SJSA1 (cell line): ENCODE data around the gene MICU2. TPM values are rescaled to one million over a fixed set of nuclear protein-coding genes. Genes with fewer than 3 reads are reported as not detected.
"Not testable (repeated sequence)": the region's sequence is repeated elsewhere in the genome, so short reads cannot be mapped to it uniquely, and the experiment has no call there.

ENCODE experiments used
- DNase-seq, 2 experiments: peaks; one replicate each; pipeline ENCODE4 v3.0.0-alpha.2; 2015 to 2020; ENCODE audit warnings: low spot score in 2 of 2, low read depth in 1 of 2
- H3K27ac ChIP-seq: fragments of 250-450 bp; sonication (Bioruptor Pico); 2 replicates; pipeline ENCODE4 v1.5.1; 2020; ENCODE audit warnings: mild to moderate bottlenecking, moderate library complexity
- H3K27me3 ChIP-seq: fragments of 250-450 bp; sonication (Bioruptor Pico); replicated peaks from 2 replicates; pipeline ENCODE4 v1.5.1; 2020; ENCODE audit warnings: mild to moderate bottlenecking, moderate library complexity
- H3K36me3 ChIP-seq: fragments of 250-450 bp; sonication (Bioruptor Pico); 2 replicates; pipeline ENCODE4 v1.5.1; 2020; ENCODE audit warnings: mild to moderate bottlenecking
- H3K4me1 ChIP-seq: fragments of 250-450 bp; sonication (Bioruptor Pico); replicated peaks from 2 replicates; pipeline ENCODE4 v1.6.1; 2021; ENCODE audit warnings: mild to moderate bottlenecking
- H3K4me3 ChIP-seq: fragments of 250-450 bp; sonication (Bioruptor Pico); 2 replicates; pipeline ENCODE4 v1.5.1; 2020; ENCODE audit warnings: mild to moderate bottlenecking
- H3K9me3 ChIP-seq: fragments of 250-450 bp; sonication (Bioruptor Pico); replicated peaks from 2 replicates; pipeline ENCODE4 v1.5.1; 2020; ENCODE audit warnings: mild to moderate bottlenecking
- total RNA-seq: library from RNA; depleted of rRNA; stranded (reverse); fragments of >200 nt; shearing (Covaris generic); gene quantifications from 2 replicates; pipeline ENCODE4 v1.2.3, GENCODE V29; 2014

Gene MICU2
- total RNA-seq, 1 experiment from 2014 or later = 69.7 TPM

GRCh38 chr13:21613791-21614190 is 9.8 kb upstream of the MICU2 start:
- no peak for DNase-seq
- Histone ChIP-seq H3K27ac (no peak overlapping the region), H3K9me3 (no peaks in the 10 kb centered on the region), H3K36me3 (no peaks in the 10 kb centered on the region), H3K4me3 (no peak overlapping the region), H3K4me1 (peaks cover 6% of the 10 kb centered on the region), H3K27me3 (no peaks in the 10 kb centered on the region)

DNA sequence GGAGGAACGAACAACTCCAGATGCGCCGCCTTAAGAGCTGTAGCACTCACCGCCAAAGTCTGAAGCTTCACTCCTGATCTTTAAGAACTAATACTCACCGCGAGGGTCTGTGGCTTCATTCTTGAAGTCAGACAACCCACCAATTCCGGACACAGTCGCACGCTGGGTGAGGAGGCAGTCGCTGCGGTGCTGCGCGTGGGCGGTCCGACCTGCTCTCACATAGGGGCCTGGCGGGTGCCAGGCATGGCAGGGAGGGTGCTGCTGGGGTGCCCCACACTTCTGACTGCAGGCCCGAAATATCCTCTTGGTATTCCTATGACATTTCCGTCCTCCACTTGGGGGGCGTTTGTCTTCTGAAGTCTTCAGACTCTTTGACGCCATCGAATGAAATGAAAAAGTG is 7.4 kb upstream of the MICU2 start:
- H3K4me1 ChIP-seq = no peaks in the 10 kb centered on the region; the same call in 1 of the 2 replicates
- DNase-seq = no peak
- no peak overlapping the region for H3K4me3 ChIP-seq
- no peaks in the 10 kb centered on the region for H3K36me3 ChIP-seq
- H3K9me3 ChIP-seq = no peaks in the 10 kb centered on the region
- no peak overlapping the region for H3K27ac ChIP-seq
- no peaks in the 10 kb centered on the region for H3K27me3 ChIP-seq

DNA sequence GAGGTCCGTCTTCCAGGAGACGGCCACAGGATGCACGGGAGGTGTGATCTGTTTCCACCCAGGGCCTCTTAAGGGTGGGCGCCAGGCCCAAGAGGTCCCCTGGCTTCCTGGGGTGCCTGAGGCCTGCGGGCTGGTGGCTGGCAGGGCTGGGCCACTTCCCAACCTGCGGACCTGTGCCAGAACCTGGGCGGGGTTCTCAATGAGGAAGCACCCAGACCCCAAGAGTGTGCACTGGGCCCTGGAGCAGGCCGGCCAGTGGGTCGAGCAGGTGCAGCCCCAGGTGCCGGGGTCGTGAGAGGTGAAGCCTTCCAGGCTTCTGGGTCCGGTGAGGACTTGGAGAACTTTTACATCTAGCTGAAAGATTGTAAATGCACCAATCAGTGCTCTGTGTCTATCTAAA is 6.7 kb upstream of the MICU2 start:
- DNase-seq = no peak
- no peaks in the 10 kb centered on the region for H3K36me3 ChIP-seq
- no peak overlapping the region for H3K4me3 ChIP-seq
- H3K4me1 ChIP-seq = no peaks in the 10 kb centered on the region
- H3K27ac ChIP-seq = no peak overlapping the region
- H3K27me3 ChIP-seq = no peaks in the 10 kb centered on the region
- no peaks in the 10 kb centered on the region for H3K9me3 ChIP-seq

DNA sequence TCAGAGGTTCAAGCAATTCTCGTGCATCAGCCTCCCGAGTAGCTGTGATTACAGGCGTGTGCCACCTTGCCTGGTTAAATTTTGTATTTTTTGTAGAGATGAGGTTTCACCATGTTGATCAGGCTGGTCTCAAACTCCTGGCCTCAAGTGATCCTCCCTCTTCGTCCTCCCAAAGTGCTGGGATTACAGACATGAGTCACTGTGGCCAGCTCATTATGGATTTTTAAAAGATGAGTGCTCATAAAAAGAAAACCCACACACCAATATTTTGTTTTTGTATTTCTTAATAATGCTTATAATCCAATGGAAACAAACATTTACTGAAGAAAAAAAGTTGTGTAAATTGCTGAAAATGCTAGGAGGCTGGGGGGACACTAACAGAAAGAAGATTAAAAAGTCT is 5.0 kb upstream of the MICU2 start:
- H3K4me3 ChIP-seq = no peak overlapping the region
- H3K4me1 ChIP-seq = peaks cover 7% of the 10 kb centered on the region; the same call in 1 of the 2 replicates
- no peaks in the 10 kb centered on the region for H3K27me3 ChIP-seq
- H3K9me3 ChIP-seq = no peaks in the 10 kb centered on the region
- no peaks in the 10 kb centered on the region; the same call in 1 of the 2 replicates for H3K36me3 ChIP-seq
- no peak for DNase-seq
- no peak overlapping the region for H3K27ac ChIP-seq

DNA sequence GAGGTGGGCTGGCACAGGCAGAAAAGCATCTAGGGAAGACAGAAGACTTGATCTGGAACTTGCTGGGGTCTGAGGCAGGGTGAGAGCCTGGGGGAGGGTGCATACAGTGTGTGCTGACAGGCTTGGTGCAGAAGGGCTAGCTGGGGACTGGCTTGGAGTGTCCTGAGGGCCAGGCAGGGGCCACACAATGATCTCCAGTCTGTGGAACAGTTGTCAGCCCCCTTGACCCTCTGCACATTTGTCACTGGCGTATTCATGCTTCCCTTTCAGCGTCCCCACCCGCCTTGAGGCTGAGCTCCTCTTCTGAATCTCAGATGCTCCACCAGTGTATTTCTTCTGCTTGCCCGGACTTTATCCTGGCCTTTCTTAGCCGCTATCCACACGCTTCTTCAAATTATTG is 2.8 kb upstream of the MICU2 start:
- no peak for DNase-seq
- H3K27me3 ChIP-seq = no peaks in the 10 kb centered on the region
- H3K27ac ChIP-seq = no peak overlapping the region
- no peaks in the 10 kb centered on the region for H3K9me3 ChIP-seq
- peaks cover 3% of the 10 kb centered on the region; the same call in 1 of the 2 replicates for H3K36me3 ChIP-seq
- H3K4me1 ChIP-seq = peaks cover 7% of the 10 kb centered on the region; the same call in 1 of the 2 replicates
- no peak overlapping the region for H3K4me3 ChIP-seq

DNA sequence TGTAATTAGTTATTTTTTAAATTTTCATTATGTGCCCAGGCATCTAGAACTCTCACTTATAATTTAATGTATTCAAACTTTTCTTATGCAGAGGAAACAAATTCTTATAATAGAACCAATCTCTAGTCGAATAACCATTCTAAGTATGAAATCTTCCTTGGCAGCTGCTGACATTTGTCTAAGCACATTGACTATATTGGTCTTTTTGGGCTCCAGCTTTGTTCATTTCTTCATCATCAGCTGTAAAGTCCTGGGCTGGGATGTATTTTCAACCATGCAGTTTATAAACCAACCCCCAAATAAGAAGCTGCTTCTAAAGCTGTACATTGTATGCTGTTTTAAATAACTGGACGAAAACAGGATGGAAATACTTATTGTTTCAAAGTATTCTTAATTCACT is 2.3 kb upstream of the MICU2 start:
- no peak overlapping the region for H3K4me3 ChIP-seq
- no peaks in the 10 kb centered on the region for H3K27me3 ChIP-seq
- DNase-seq = no peak
- peaks cover 3% of the 10 kb centered on the region; the same call in 1 of the 2 replicates for H3K36me3 ChIP-seq
- peaks cover 7% of the 10 kb centered on the region; the same call in 1 of the 2 replicates for H3K4me1 ChIP-seq
- H3K9me3 ChIP-seq = no peaks in the 10 kb centered on the region
- H3K27ac ChIP-seq = no peak overlapping the region

- Histone ChIP-seq H3K4me3 (no peak overlapping the region), H3K27ac (no peak overlapping the region), H3K36me3 (0 out of 2 replicates have a peak, but pooled peaks cover 2% of the 10 kb centered on the region), H3K27me3 (no peaks in the 10 kb centered on the region), H3K9me3 (no peaks in the 10 kb centered on the region), H3K4me1 (no peaks in the 10 kb centered on the region)
- no peak for DNase-seq
These were observed 7.2 kb downstream of the MICU2 start for GRCh38 chr13:21596722-21597121.

DNA sequence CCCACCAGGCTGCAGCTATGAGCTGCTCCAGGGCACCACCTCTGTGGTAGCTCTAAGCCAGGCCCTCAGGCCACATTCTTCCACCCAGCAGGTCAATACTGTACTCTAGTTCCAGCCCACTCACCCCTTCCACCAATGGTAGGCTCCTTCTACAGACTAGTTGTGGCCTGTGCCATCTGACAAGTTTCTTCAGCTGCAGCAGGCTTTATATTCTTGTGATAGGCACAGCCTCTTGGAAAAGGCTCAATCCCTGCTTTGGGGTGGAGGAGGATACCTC is 8.5 kb downstream of the MICU2 start:
- no peak overlapping the region for H3K4me3 ChIP-seq
- H3K36me3 ChIP-seq = no peaks in the 10 kb centered on the region
- H3K27ac ChIP-seq = no peak overlapping the region
- no peaks in the 10 kb centered on the region for H3K9me3 ChIP-seq
- H3K4me1 ChIP-seq = no peaks in the 10 kb centered on the region
- no peak for DNase-seq
- no peaks in the 10 kb centered on the region for H3K27me3 ChIP-seq

GRCh38 chr13:21594715-21595545 is 9.0 kb downstream of the MICU2 start:
- Histone ChIP-seq H3K9me3 (no peaks in the 10 kb centered on the region), H3K27me3 (no peaks in the 10 kb centered on the region), H3K36me3 (no peaks in the 10 kb centered on the region), H3K4me3 (no peak overlapping the region), H3K27ac (no peak overlapping the region), H3K4me1 (no peaks in the 10 kb centered on the region)
- DNase-seq = no peak

DNA sequence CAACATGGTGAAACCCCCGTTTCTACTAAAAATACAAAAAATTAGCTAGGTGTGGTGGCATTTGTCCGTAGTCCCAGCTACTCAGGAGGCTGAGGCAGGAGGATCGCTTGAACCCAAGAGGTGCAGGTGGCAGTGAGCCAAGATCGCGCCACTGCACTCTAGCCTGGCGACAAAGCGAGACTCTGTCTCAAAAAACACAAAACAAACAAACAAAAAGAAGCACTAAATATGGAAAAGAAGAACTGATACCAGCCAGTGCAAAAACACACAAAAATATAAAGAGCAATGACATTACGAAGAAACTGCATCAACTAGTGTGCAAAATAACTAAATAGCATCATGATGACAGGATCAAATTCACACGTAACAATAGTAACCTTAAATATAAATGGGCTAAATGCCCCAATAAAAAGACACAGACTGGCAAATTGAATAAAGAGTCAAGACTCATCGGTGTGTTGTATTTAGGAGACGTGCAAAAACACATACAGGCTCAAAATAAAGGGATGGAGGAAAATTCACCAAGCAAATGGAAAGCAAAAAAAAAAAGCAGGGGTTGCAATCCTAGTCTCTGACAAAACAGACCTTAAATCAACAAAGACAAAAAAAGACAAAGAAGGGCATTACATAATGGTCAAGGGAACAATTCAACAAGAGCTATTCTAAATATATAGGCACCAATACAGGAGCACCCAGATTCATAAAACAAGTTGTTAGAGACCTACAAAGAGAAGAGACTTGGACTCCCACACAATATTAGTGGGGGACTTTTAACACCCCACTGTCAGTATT is 13.1 kb downstream of the MICU2 start:
- peaks cover 16% of the 10 kb centered on the region for H3K4me1 ChIP-seq
- H3K36me3 ChIP-seq, H3K27me3 ChIP-seq, H3K27ac ChIP-seq, H3K9me3 ChIP-seq, DNase-seq, H3K4me3 ChIP-seq: not testable (repeated sequence)

DNA sequence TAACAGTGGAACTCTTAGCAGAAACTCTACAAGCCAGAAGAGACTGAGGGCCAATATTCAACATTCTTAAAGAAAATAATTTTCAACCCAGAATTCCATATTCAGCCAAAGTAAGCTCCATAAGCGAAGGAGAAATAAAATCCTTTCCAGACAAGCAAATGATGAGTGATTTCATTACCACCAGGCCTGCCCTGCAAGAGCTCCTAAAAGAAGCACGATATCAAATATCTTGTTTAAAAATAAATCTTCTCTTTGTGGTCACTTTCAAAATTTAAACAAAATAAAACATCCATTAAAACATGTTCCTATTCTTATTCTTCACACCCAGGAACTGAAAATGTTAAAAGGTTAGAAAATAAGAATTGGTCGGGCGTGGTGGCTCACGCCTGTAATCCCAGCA is 13.7 kb downstream of the MICU2 start:
- H3K27ac ChIP-seq = no peak overlapping the region

DNA sequence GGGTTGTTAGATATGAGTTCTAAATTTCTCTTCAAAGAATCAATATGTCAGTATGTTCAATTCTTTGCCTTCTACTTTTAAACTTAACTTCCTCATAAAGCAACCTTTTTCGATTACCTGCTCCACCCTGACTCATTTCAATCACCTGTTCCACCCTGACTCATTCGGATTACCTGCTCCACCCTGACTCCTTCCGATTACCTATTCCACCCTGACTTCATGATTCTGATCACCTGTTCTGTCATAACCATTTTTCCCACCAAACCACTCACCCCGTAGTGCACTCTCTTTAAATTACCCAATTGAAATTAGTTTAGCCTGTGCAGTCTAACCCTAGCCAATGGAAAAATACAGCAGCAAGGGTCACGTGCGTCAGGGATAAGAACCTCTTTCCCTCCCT is 14.5 kb downstream of the MICU2 start:
- not testable (repeated sequence) for H3K36me3 ChIP-seq, H3K27ac ChIP-seq, H3K9me3 ChIP-seq, H3K27me3 ChIP-seq, H3K4me3 ChIP-seq, DNase-seq
- H3K4me1 ChIP-seq = peaks cover 16% of the 10 kb centered on the region

More for the DNA sequence above, 13.7 kb downstream of the MICU2 start:
- H3K4me3 ChIP-seq = no peak overlapping the region
- no peaks in the 10 kb centered on the region for H3K9me3 ChIP-seq
- H3K27me3 ChIP-seq = no peaks in the 10 kb centered on the region
- peaks cover 16% of the 10 kb centered on the region for H3K4me1 ChIP-seq
- no peak for DNase-seq
- H3K36me3 ChIP-seq = no peaks in the 10 kb centered on the region

DNA sequence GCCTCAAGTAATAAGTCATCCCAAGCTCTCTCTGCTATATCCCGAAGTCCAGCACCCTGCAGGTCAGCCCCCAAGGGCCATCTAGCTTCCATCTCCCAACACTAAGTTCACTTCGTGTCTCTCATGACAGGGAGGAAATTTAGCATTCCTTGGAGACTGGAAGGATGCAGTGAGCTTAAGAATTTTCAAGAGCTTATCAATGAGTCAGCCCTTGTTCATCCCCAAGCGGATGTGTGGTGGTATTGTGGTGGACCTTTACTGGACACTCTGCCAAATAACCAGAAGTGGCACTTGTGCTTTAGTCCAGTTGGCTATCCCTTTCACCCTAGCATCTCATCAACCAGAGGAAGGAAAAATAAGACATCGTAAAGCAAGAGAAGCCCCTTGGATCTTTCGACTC is 15.6 kb downstream of the MICU2 start:
- not testable (repeated sequence) for H3K4me3 ChIP-seq, H3K36me3 ChIP-seq, H3K27ac ChIP-seq, H3K27me3 ChIP-seq, H3K9me3 ChIP-seq
- peak; percentile 42 to 58 for DNase-seq
- peaks cover 22% of the 10 kb centered on the region for H3K4me1 ChIP-seq

GRCh38 chr13:21584973-21585592 is 18.9 kb downstream of the MICU2 start:
- Histone ChIP-seq H3K4me3 (no peak overlapping the region), H3K27ac (no peak overlapping the region), H3K36me3 (no peaks in the 10 kb centered on the region), H3K27me3 (no peaks in the 10 kb centered on the region), H3K4me1 (peaks cover 25% of the 10 kb centered on the region), H3K9me3 (no peaks in the 10 kb centered on the region)
- DNase-seq = no peak
